HG03175 (cell line): ENCODE measurements around the gene KIN.
"Not testable (repeated sequence)": the region's sequence is repeated elsewhere in the genome, so short reads cannot be mapped to it uniquely, and the experiment has no call there.

ENCODE experiments used
- ATAC-seq: cut with Tn5 transposase; IDR thresholded peaks from one replicate; pipeline ENCODE4 v1.9.1; 2021; ENCODE audit warnings: mild to moderate bottlenecking, moderate library complexity; ENCODE audit not compliant: unreplicated experiment

KIN gene

DNA sequence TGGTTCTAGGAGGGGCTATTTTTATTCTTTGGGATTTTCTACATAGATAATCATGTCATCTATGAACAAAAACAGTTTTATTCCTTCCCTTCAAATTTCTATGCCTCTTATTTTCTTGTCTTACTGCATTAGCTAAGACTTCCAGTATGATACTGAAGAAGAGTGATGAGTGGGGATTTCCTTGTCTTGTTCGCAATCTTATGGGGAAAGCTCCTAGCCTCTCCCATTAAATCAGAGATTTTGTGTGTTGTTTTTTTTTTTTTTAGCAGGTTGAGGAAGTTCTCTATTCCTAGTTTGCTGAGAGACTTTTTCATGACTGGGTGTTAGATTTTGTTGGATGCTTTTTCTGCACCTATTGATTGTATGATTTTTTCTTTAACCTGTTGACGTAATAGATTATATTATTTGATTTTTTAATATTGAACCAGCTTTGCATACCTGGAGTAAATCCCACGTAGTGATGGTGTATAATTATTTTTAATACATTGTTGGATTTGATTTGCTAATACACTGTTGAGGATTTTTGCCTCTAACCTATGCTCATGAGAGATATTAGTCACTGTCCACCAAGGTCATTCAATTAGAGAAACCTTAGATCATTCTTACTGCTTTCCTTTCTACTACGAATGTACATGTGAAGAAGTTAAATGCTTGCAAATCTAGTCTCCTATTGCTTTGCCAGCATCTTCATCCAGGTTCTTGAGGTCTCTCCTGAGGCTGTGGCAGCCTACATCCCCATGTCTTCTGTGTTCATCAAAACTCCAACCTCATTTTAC lies 6.6 kb upstream of the KIN start:
- no peak for ATAC-seq

DNA sequence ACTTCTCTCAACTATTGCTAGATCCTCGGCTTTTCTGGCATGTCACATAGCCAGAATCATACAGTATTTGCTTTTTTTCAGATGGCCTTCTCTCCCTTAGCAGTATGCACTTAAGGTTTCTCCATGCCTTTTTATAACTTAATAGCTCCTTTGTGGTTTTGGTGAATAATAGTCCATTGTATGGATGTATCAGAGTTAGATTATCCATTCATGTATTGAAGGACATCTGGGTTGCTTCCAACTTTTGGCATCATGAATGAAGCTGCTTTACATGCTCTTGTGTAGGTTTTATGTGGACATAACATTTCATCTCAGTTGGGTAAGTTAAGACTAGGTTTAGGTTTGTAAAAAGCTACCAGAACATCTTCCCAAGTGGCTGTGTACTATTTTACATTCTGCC lies 4.7 kb upstream of the KIN start:
- no peak for ATAC-seq

DNA sequence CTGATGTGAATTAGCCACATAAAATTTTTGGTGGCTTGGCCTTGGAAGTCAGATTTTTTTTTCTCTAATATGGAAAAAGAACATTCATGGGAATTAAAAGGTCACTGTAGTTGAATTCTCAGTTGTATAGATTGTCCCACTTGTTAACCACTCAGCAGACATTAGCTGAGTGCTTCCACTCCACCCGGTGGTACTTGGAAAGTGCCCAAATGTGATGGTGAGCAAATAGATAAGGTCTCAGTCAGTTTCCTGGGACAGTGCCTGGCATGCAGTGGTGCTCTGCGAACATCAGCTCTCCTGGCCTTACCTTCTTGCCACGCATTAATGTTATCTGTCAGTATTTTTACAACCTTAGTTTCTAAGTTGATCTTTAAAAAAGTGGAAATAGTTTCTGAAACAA lies 1.6 kb upstream of the KIN start:
- ATAC-seq: no peak

DNA sequence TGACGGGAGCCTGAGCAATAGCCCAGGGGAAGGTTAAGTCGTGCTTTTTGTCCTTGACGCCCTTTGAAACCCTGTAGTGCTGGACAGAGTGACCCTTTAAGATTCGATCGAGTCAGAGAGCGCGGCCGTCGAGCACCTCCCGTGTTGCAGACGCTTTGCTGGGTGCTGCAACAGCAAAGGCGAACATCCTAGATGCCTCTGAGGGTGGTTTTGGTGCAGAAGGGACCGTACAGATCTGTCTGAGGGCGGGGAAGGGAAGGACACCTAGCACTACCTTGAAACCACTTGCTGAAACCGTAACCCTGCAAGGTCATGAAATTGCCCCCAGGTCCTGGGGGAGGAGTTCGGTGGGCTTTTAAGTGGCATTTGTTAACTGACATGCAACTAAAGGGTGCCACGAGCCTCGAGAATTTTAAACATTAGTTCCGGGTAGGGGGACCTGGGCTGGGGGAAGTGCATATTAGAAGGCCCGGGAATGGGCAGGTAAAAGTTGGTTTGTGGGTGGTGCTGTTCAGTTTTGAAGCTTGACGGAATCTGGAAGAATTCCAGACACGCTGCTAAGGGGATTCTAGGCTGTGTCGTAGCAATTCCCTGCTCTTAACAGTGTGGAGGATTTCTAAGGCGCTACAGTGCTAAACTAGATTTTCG lies 970 bp upstream of the KIN start:
- ATAC-seq: peak; percentile 21

DNA sequence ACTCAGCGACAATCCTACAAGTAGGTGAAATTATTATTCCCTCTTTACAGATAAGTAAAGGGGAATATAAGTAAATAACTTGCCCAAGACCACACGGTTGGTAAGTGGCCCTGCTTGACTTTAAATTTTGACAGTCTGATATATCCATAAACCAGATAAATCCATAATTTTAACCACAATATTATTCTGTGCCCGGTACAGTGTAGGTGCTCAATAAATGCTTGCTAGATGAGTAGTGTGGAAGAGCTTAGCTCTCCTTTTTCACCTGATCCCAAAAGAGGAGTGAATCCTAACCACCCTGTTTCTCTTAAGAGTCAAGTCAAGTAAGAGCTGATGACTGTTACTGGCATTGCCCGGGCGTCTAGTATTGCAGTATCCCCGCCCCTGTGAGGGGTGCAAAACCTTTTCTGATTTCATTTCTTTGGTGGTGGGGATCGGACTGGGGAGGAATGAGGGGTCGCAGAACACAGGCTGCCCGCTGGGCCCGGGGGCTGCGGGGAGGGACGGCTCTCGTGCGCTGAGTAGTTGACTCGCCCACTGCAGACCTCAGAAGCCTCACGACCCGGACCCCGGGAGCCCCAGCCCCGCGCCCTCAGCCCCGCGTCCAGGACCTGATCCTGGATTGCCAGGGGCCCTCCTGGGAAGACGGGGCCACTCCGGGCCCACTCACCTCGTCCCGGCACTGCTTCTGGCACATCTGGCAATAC lies 490 bp downstream of the KIN start:
- peak; percentile 11 for ATAC-seq

DNA sequence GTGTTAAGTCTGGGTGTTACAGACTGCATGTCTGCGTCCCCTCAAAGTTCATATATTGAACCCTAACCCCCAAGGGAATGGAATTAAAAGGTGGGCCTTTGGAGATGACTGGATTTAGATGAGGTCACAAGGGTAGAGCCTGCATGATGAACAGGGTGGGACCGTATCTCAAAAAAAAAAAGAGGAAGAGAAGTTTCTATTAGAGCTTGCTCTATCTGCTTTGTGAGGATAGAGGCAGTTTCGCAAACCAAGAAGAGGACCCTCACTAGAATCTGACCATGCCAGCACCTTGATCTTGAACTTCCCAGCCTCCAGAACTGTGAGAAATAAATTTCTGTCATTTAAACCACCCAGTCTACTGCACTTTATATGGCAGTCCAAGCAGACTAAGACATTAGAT lies 1.4 kb downstream of the KIN start:
- ATAC-seq: no peak

DNA sequence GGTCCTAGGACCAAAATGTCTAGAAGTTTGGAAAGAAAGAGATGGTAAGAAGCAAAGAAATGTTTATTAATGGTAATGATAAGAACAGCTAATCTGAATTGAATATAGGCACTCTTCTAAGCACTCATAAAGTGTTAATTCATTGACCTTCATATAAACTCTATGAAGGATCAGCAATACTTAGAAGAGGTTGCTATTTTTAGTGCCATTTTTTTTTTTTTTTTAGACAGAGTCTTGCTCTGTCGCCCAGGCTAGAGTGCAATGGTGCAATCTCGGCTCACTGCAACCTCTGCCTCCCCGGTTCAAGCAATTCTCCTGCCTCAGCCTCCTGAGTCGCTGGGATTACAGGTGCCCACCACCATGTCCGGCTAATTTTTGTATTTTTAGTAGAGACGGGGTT lies 5.6 kb downstream of the KIN start:
- not testable (repeated sequence) for ATAC-seq

DNA sequence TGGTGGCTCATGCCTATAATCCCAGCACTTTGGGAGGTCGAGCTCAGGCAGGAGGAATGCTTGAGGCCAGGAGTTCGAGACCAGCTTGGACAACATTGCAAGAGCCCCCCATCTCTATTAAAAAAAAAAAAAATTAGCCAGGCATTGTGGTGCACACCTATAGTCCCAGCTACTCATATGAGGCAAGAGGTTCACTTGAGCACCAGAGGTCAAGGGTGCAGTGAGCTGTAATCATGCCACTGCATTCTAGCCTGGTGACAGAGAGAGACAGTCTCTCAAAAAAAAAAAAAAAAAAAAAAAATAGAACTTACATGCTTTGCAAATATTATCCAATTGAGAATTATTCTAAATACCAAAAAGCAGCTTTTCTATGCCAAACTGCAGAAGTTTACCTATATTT lies 11.0 kb downstream of the KIN start:
- ATAC-seq: no peak

DNA sequence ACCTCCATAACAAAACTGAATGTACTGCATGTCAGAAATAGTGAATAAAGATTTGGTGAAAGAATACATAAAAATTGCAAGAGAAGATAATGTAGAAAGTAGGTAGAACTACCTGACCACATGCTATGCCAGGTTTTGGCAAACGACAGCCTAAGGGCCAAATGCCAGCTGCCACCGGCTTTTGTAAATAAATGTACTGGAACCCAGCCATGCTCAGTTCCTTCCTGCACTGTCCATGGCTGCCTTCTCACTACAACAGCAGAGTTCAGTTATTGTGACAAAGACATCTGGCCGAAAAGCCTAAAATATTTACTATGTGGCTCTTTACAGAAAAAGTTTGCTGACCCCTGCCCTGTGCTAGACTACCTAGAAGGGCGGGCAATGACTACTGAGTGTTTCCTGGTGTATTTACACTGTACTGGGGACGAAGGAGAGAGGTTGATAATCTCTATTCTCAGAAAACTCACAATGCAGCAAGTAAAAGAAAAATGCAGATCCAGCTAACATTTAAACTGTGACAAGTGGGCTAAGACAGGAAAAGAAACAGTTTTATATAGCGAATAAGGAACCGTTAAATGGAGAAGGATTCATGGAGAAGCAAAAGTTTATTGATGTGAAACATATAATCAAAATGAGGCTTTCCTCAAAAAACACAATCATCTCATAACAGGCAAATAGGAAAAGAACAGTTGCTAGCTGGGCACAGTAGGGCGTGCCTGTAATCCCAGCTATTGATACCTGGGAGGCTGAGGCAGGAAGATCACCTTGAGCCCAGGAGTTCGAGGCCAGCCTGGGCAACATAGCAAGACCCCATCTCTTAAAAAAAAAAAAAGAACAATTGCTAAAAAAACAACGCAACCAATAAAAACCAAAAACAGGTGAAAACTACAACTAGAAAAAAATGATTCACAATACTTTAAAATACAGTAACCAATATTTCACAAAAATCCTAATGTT lies 13.7 kb downstream of the KIN start:
- ATAC-seq: no peak

DNA sequence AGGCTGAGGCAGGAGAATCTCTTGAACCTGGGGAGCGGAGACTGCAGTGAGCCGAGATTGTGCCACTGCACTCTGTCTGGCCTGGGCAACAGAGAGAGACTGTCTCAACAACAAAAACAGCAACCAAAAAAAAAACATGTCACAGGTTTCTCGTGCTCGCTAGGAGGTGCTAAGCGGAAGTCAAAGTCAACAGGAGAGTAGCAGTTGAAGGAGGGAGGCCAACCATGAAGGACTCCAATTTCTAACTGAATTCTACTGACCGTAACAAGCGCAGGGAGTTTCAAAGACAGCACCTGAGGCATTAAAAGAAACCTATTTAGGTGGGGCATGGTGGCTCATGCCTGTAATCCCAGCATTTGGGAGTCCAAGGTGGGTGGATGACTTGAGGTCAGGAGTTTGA lies 19.4 kb downstream of the KIN start:
- no peak for ATAC-seq

DNA sequence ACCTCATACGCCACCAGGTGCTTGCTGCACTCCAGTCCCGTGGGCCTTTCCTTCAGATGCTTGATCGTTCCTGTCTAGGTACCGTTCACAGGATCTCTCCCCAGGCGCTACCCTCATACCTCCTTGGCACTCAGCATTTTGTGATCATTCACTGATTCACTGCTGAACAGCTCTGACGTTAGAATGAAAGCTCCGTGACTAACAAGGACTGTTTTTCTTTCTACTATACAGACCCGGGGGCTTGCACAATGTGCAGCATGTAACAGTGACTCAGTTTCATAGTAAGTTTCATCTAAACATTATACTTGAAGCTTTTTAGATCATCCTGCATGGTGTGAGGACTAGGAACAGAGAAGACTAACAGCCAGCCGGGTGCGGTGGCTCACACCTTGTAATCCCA lies 20.6 kb downstream of the KIN start:
- ATAC-seq: no peak

DNA sequence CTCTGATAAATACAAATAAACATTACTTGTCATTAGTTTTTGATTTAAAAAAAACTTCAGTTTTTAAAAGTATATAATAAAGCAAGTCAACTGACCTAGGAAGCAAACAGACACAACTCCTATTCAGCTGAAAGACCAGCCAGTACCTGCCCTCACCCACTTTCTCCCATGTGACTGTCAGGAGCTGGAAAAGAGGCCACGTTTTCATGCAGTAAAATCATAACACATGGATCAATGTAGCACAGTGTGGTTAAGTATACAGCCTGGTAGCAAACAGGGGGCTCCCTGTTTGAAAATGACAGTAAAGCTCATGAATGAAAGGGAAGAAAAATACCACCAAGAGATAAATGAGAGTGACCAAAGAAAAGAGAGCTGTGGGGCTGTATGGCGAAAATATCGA lies 21.6 kb downstream of the KIN start:
- ATAC-seq: no peak

DNA sequence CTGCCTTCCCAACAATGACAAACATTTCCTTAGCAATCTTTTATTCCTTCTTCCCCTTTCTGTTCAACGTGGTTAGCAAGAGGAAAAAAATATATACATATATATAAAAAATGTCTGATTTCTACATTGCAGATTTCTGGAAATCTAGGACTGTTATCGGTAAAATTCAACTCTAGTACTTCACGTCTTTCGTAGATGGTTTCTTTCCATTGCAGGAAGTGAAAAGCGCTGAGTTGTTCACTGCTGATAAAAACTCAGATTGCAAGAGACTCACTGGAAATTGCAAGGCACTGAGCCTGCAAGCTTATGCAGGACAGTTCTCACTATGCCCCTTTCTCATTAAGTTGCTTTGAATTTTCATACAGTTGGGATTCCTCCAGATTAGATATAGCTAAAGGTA lies 23.9 kb downstream of the KIN start:
- ATAC-seq: no peak

DNA sequence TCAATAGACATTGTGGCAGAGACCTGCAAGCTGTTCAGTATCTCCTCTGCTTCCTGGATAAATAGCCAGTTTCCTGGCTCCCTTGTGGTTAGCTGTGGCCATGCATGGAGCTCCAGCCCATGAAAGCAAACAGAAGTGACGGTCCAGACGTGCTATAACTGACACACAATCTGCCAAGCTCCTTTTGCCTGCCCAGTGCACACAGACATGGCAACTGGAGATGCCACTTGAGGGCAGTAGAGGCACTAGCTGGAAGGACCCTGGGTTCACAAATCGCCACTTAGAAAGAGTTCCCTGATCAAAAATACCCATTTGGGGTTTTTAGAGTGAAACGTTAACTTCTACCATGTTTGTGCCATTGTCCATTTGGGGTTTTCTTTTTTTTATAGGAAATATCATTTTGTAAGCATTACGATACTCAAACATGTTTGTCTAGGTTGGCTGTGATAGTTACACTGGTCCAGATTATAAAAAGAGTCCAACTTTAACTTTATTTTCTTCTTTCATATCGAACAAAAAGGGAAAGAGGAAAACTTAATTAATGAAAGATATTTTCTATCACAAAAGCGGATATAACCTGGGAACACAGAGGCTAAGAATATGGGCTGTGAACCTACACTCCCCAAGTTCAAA lies 31.3 kb downstream of the KIN start:
- no peak for ATAC-seq

DNA sequence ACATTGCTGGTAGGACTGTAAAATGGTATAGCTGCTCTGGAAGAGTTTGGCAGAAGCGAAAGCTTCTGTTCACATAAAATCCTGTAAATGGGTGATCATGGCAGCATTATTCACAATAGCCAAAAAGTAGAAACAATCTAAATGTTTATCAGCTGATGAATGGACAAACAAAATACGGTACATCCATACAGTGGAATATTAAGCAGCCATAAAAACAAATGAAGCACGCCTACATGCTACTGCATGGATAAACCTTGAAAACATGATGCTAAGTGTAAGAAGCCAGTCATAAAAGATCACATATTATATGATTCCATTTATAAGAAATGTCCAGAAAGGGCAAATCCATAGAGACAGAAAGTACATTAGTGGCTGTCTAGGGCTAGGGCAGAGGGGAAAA lies 32.7 kb downstream of the KIN start:
- ATAC-seq: no peak

DNA sequence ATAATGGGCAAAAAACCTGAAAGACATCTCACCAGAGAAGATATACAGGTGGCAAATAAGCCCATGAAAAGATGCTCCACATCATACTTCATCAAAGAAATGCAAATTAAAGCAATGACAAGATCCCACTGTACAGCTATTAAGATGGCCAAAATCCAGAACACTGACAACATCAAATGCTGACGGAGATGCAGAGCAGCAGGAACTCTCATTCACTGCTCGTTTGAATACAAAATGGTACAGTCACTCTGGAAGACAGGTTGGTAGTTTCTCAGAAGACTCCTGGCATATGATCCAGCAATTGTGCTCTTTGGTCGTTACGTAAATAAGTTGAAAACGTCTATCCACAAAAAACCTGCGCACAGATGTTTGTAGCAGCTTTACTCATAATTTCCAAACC lies 35.5 kb downstream of the KIN start:
- ATAC-seq: no peak

DNA sequence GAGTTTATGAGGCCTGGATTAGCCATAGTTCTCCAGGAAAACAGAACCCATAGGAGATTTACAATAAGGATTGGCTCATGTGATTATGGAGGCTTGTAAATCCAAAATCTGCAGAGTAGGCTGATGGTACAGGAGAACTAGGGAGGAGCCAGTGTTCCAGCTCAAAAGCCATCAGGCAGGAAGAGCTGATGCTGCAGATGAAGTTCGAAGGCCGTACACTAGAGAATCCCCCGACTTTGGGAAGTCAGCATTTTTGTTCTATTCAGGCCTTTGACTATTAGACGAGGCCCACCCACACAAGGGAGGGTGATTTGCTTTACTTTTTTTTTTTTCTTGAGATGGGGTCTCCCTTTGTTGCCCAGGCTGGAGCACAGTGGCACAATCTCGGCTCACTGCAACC lies 37.6 kb downstream of the KIN start:
- no peak for ATAC-seq

DNA sequence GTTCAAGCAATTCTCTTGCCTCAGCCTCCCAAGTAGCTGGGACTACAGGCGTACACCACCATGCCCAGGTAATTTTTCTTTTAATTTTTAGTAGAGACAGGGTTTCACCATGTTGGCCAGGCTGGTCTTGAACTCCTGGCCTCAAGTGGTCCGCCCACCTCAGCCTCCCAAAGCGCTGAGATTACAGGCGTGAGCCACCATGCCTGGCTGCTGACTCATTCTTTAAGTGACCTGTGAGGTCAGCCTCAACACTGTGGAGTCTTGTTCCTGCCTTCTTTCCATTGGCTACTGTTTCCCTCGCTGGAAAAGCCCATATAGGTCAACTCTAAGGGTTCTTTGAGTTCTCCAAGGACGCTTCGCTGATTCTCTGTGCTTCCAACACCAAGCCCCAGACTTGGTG lies 39.2 kb downstream of the KIN start:
- not testable (repeated sequence) for ATAC-seq

DNA sequence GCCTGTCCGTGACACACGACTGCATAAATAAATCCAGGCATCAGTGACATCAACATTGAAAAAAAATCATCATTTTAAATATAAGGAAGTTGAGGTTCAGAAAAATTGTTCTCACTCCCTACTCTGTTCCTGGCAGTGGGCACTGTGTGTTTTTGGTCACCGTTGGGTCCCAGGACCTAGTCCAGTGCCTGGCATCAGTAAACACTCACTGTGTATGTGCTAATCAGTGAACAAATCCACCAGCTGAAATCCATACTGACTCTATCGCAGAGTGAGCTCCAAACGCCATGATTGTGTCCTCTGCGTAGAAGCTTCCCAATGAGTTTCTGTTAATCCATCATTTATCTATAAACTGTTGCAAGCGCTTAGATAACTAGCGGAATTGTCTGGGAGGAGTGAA lies 43.5 kb downstream of the KIN start:
- no peak for ATAC-seq

DNA sequence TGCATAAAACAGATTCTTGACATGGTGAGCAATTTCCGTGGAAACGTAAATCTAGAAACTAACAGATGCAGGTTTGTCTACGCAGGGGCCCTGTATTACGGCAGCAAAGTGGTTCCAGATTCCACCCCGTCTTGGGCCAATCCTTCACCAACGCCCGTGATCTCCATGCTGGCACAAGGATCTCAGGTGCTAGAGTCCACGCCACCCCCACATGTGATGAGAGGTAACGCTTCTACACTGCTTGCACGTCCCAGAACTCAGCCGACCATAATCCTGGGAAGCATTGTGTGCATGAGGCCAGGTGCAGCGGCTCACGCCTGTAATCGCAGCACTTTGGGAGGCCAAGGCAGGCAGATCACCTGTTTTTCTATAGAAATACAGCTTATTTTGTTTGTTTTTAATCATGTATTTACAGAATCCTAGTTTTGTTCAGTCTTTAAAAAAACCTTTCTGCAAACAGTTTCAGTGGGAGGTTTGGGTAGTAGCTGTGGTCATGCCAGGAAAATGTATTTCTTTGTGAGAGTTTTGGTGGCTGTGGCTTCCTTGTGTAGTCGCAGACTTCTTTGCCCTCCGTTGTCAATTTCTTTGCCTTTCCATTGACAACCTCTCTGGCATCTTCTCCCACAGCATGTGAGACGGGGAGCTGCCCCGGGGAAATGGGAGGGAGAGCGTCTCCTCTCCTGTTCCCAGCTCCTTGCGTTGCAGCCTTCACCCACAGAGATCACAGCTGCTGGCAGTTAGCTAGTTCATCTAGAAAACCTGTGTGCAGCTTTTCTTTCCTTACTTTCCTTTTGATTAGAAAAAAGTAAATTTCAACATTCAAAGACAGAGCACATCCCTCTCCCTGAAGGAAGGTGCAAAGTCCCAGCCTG lies 49.0 kb downstream of the KIN start:
- no peak for ATAC-seq
